Lung (tissue), 12 donors: ENCODE measurements around the gene CLEC17A. TPM values are rescaled to one million over a fixed set of nuclear protein-coding genes. Genes with fewer than 3 reads are reported as not detected.
"Not testable (repeated sequence)": the region's sequence is repeated elsewhere in the genome, so short reads cannot be mapped to it uniquely, and the experiment has no call there.

Source experiments
- ATAC-seq: fragments of 200-7000 bp; cut with Tn5 transposase; one replicate; pipeline ENCODE4 v1.9.1; 2020; ENCODE audit warnings: moderate number of reproducible peaks; ENCODE audit not compliant: insufficient read depth, low FRiP score
- DNase-seq, 3 donors: peaks; one replicate each; pipeline ENCODE4 v3.0.0-alpha.2; 2013 to 2017
- H3K27ac ChIP-seq, 2 donors: one replicate each; pipeline ENCODE4 v1.5.1; 2013; ENCODE audit warnings: mild to moderate bottlenecking in 2 of 2, moderate library complexity in 2 of 2, control low read depth in 1 of 2, inconsistent platforms in 1 of 2, low read depth in 1 of 2, low read length in 1 of 2
- H3K27me3 ChIP-seq, 3 donors: one replicate each; pipeline ENCODE4 v1.5.1; 2013; ENCODE audit warnings: low read length in 2 of 3; ENCODE audit not compliant: control insufficient read depth in 3 of 3, insufficient read depth in 3 of 3
- H3K36me3 ChIP-seq, 4 donors: one replicate each; pipeline ENCODE4 v1.5.1; 2013; ENCODE audit warnings: low read length in 4 of 4, mild to moderate bottlenecking in 1 of 4, moderate library complexity in 1 of 4; ENCODE audit not compliant: control insufficient read depth in 4 of 4, insufficient read depth in 4 of 4
- H3K4me1 ChIP-seq, 5 donors: one replicate each; pipeline ENCODE4 v1.5.1; 2013; ENCODE audit warnings: low read length in 5 of 5, mild to moderate bottlenecking in 2 of 5, moderate library complexity in 1 of 5; ENCODE audit not compliant: control insufficient read depth in 5 of 5, insufficient read depth in 5 of 5
- H3K4me3 ChIP-seq: one replicate; pipeline ENCODE4 v1.5.1; 2013; ENCODE audit warnings: mild to moderate bottlenecking, control low read depth, moderate library complexity
- H3K9ac ChIP-seq, 2 donors: one replicate each; pipeline ENCODE4 v1.5.1; 2013; ENCODE audit warnings: low read length in 2 of 2, control low read depth in 1 of 2; ENCODE audit not compliant: insufficient read depth in 1 of 2
- H3K9me3 ChIP-seq, 4 donors: one replicate each; pipeline ENCODE4 v1.5.1; 2013; ENCODE audit warnings: low read length in 3 of 4, mild to moderate bottlenecking in 1 of 4, moderate library complexity in 1 of 4; ENCODE audit not compliant: control insufficient read depth in 4 of 4, insufficient read depth in 3 of 4
- CTCF ChIP-seq: IDR thresholded peaks from 2 replicates; pipeline ENCODE4 v1.5.1; 2012; ENCODE audit warnings: mild to moderate bottlenecking; ENCODE audit errors: control extremely low read depth, extremely low read depth
- WGBS, 2 donors: extraction: QIAGEN DNeasy Blood & Tissue Kit; methylation state at CpG; one replicate each; pipeline ENCODE4 v1.1.7; 2013; 5-methylcytosine and 5-hydroxymethylcytosine counted together
- polyA plus RNA-seq, 2 donors: library from polyadenylated mRNA; stranded (reverse); fragments of 200-250 nt; gene quantifications; one replicate each; pipeline ENCODE4 v1.2.1, GENCODE V29; 2013
- total RNA-seq, 2 donors: library from RNA; depleted of rRNA in 1 of 2; stranded (reverse); fragments of >200 nt in 1 of 2; gene quantifications; one replicate each; pipeline ENCODE4 v1.2.1, GENCODE V29; 2014 to 2021
- donor health status: control.
- donor health status: control.
- donor health status: Bipolar disorder and iron deficiency.
- donor health status: healthy.
- donor health status: DM: yes; HTN: yes; CAD: no.

The CLEC17A gene
- total and polyA plus RNA-seq, 4 donors: 0.08 to 2.3 (median 0.32) TPM

GRCh38 chr19:14540741-14541525 is 42.0 kb upstream of the CLEC17A start:
- H3K4me1 ChIP-seq: peaks cover 0 to 14% (median 3%) of the 10 kb centered on the region in 5 donors
- H3K36me3 ChIP-seq: no peaks in the 10 kb centered on the region
- no peak overlapping the region for H3K4me3 ChIP-seq
- ATAC-seq (no peak), DNase-seq (no peak)
- no peak overlapping the region for H3K9ac ChIP-seq
- H3K27ac ChIP-seq: no peak overlapping the region
- TF ChIP-seq CTCF: no peak
- no peaks in the 10 kb centered on the region for H3K27me3 ChIP-seq
- H3K9me3 ChIP-seq: no peaks in the 10 kb centered on the region
- 93 to 95% methylated on average over 19 of the region's 19 CpGs for WGBS, 2 donors

GRCh38 chr19:14541979-14542378 is 40.9 kb upstream of the CLEC17A start:
- H3K9me3 ChIP-seq, H3K27me3 ChIP-seq, H3K4me3 ChIP-seq, H3K9ac ChIP-seq, H3K27ac ChIP-seq, ATAC-seq, DNase-seq, H3K4me1 ChIP-seq, H3K36me3 ChIP-seq: not testable (repeated sequence)
- 85% methylated on average over 5 of the region's 5 CpGs for WGBS, 2 donors

GRCh38 chr19:14542711-14543328 is 40.1 kb upstream of the CLEC17A start:
- Histone ChIP-seq H3K4me1 (peaks cover 0 to 9% (median 3%) of the 10 kb centered on the region in 5 donors), H3K27ac (no peak overlapping the region), H3K4me3 (no peak overlapping the region), H3K9ac (no peak overlapping the region), H3K27me3 (no peaks in the 10 kb centered on the region), H3K9me3 (no peaks in the 10 kb centered on the region), H3K36me3 (no peaks in the 10 kb centered on the region)
- TF ChIP-seq CTCF: no peak
- DNase-seq (no peak), ATAC-seq (no peak)
- WGBS, 2 donors: 32 to 44% methylated on average over 7 of the region's 7 CpGs

- WGBS, 2 donors: 87 to 88% methylated on average over 5 of the region's 5 CpGs
- H3K4me3 ChIP-seq: no peak overlapping the region
- ATAC-seq: no peak
- no peak for TF ChIP-seq CTCF
- H3K9ac ChIP-seq: no peak overlapping the region
- peaks cover 0 to 3% (median under 1%) of the 10 kb centered on the region in 4 donors for H3K36me3 ChIP-seq
- H3K9me3 ChIP-seq: no peaks in the 10 kb centered on the region
- H3K27ac ChIP-seq: no peak overlapping the region
- H3K4me1 ChIP-seq: peaks cover 0 to 9% (median 3%) of the 10 kb centered on the region in 5 donors
- DNase-seq: no peak
- H3K27me3 ChIP-seq: no peaks in the 10 kb centered on the region
Measured at GRCh38 chr19:14544047-14544446, 38.8 kb upstream of the CLEC17A start.
